Keratinocyte (primary cell): ENCODE measurements around the gene AFDN. TPM values are rescaled to one million over a fixed set of nuclear protein-coding genes. Genes with fewer than 3 reads are reported as not detected.

ENCODE experiments used
- DNase-seq: peaks from one replicate; pipeline ENCODE4 v3.0.0-alpha.2; 2011; ENCODE audit warnings: low read depth, missing footprints, low spot score
- FAIRE-seq: peaks from 2 replicates; lab custom pipeline; 2011; peaks lifted over from hg19 to GRCh38; lab: Jason Lieb, UNC
- H2AFZ ChIP-seq: 2 replicates; pipeline ENCODE4 v1.6.0; 2012; ENCODE audit warnings: low read length, control low read depth, inconsistent platforms; ENCODE audit not compliant: control insufficient read depth
- H3K27ac ChIP-seq: 2 replicates; pipeline ENCODE4 v1.5.1; 2011; ENCODE audit warnings: low read length; ENCODE audit not compliant: control insufficient read depth, insufficient read depth
- H3K27me3 ChIP-seq: 3 replicates; pipeline ENCODE4 v1.6.0; 2011; ENCODE audit warnings: low read length; ENCODE audit not compliant: control insufficient read depth, insufficient read depth; ENCODE audit errors: extremely low read depth
- H3K36me3 ChIP-seq, 2 experiments: 2 replicates in 1 of 2; 3 replicates in 1 of 2; pipeline ENCODE4 v1.5.1; 2011; ENCODE audit warnings: low read length in 2 of 2, mild to moderate bottlenecking in 1 of 2; ENCODE audit not compliant: control insufficient read depth in 2 of 2, insufficient read depth in 2 of 2; ENCODE audit errors: extremely low read depth in 1 of 2
- H3K4me1 ChIP-seq: 3 replicates; pipeline ENCODE4 v1.5.1; 2011; ENCODE audit warnings: low read length; ENCODE audit not compliant: control insufficient read depth, insufficient read depth; ENCODE audit errors: extremely low read depth
- H3K4me2 ChIP-seq: 3 replicates; pipeline ENCODE4 v1.6.0; 2011; ENCODE audit warnings: low read depth, low read length; ENCODE audit not compliant: control insufficient read depth, insufficient read depth; ENCODE audit errors: extremely low read depth
- H3K4me3 ChIP-seq, 3 experiments: fragments of 200-600 bp in 1 of 3; sonication (generic) in 1 of 3; 2 replicates in 2 of 3; 3 replicates in 1 of 3; pipeline ENCODE4 v1.5.1; 2011 to 2016; ENCODE audit warnings: low read length in 3 of 3, mild to moderate bottlenecking in 3 of 3, control low read depth in 2 of 3, inconsistent platforms in 1 of 3, low read depth in 1 of 3, mixed read lengths in 1 of 3, mixed run types in 1 of 3, moderate library complexity in 1 of 3; ENCODE audit not compliant: control insufficient read depth in 2 of 3, insufficient read depth in 2 of 3; ENCODE audit errors: extremely low read depth in 1 of 3
- H3K79me2 ChIP-seq: 2 replicates; pipeline ENCODE4 v1.6.0; 2012; ENCODE audit warnings: low read length; ENCODE audit not compliant: control insufficient read depth, insufficient read depth
- H3K9ac ChIP-seq: 3 replicates; pipeline ENCODE4 v1.6.0; 2011; ENCODE audit warnings: low read length; ENCODE audit not compliant: control insufficient read depth, insufficient read depth; ENCODE audit errors: extremely low read depth
- H3K9me1 ChIP-seq: 3 replicates; pipeline ENCODE4 v1.6.0; 2011; ENCODE audit warnings: low read length; ENCODE audit not compliant: control insufficient read depth, insufficient read depth; ENCODE audit errors: extremely low read depth
- H3K9me3 ChIP-seq: 2 replicates; pipeline ENCODE4 v1.5.1; 2012; ENCODE audit warnings: low read depth, low read length; ENCODE audit not compliant: control insufficient read depth
- H4K20me1 ChIP-seq: 3 replicates; pipeline ENCODE4 v1.6.0; 2011; ENCODE audit warnings: low read length; ENCODE audit not compliant: control insufficient read depth, insufficient read depth; ENCODE audit errors: extremely low read depth
- EZH2 ChIP-seq: IDR thresholded peaks from one replicate; pipeline ENCODE4 v1.6.1; 2012; ENCODE audit warnings: inconsistent platforms, mild to moderate bottlenecking, low read length, moderate library complexity
- dilution Hi-C: fragments of 300-500 bp; cut with MboI; formaldehyde crosslinking; loops from one replicate; pipeline ENCODE4 v1.7.0; 2020; ENCODE audit warnings: low sequenced_read_pairs; ENCODE audit not compliant: extremely low pct_ligation_motif_present
- polyA plus RNA-seq, 5 experiments: library from polyadenylated mRNA; depleted of rRNA in 3 of 5; stranded (reverse) in 3 of 5; stranded (forward) in 1 of 5; unstranded in 1 of 5; fragments of >200 nt; gene quantifications; 1 replicate in 1 of 5; 2 replicates in 3 of 5; 3 replicates in 1 of 5; pipeline versions ENCODE4 v1.2.1 to v1.2.3, GENCODE V29; 2011 to 2012; ENCODE audit warnings: missing spikeins in 2 of 5, low read depth in 1 of 5, low replicate concordance in 1 of 5
- TF ChIP-seq, protein P1 (sequence below), 3 experiments: IDR thresholded peaks in 1 of 3; conservative IDR thresholded peaks in 1 of 3; optimal IDR thresholded peaks in 1 of 3; 2 replicates in 2 of 3; 3 replicates in 1 of 3; pipeline versions ENCODE3 to v1.5.1; 2011; ENCODE audit warnings: low read length in 3 of 3, mild to moderate bottlenecking in 3 of 3, moderate library complexity in 2 of 3, control low read depth in 1 of 3, inconsistent platforms in 1 of 3; ENCODE audit not compliant: insufficient read depth in 2 of 3; ENCODE audit errors: extremely low read depth in 1 of 3

AFDN gene
- polyA plus RNA-seq, 1 donor (not counting 4 experiments of a cell fraction or from before 2014, with no cell fraction given), result 46.5 TPM

DNA sequence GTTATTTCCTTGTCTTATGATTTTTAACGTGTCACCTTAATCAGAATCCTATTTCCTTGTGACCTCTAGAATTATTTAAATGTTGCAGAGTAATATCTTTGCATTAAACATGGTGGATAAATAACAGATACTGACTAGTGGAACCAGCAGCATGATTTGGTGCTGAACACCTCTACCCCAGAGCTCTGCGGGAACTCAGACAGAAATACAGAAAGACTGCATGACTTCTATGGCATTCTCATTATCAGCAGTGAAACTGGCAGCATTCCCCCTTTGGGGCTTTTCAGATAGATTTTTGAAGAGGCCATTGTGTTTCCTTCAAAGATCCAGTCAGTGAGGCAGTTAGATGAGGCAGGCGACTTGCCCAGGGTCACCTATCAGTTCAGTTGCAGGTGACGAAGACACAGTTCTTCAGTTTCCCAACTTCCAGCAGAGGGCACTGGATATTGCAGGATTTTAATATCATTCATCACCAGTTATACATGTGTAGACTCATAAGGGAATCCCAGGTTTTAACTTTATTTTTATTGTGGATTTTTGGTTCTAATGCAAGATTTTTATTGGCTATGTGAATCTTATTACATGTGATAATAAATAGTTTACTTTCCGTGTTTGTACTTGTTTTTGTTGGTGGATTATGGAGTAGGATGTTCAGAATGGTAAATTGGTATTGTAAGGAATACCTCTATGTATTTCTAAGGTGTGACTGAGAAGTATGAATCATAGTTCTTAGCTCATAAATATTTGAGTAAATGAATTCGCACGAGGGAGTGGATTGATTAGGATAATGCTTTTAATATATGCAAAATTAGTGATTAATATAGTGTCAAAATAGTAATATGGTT lies 81.3 kb downstream of the AFDN start:
- DNase-seq (no peak), FAIRE-seq (peak; percentile 36)
- Histone ChIP-seq H3K27me3 (no peaks in the 10 kb centered on the region), H4K20me1 (no peaks in the 10 kb centered on the region), H3K4me1 (no peaks in the 10 kb centered on the region), H3K27ac (no peak overlapping the region), H3K36me3 (peaks cover 10 to 17% of the 10 kb centered on the region in 2 experiments), H2AFZ (no peak overlapping the region), H3K4me2 (no peak overlapping the region), H3K9me1 (no peaks in the 10 kb centered on the region), H3K4me3 (no peak overlapping the region), H3K79me2 (no peaks in the 10 kb centered on the region), H3K9ac (no peak overlapping the region), H3K9me3 (no peaks in the 10 kb centered on the region)
- TF ChIP-seq, protein P1, sequence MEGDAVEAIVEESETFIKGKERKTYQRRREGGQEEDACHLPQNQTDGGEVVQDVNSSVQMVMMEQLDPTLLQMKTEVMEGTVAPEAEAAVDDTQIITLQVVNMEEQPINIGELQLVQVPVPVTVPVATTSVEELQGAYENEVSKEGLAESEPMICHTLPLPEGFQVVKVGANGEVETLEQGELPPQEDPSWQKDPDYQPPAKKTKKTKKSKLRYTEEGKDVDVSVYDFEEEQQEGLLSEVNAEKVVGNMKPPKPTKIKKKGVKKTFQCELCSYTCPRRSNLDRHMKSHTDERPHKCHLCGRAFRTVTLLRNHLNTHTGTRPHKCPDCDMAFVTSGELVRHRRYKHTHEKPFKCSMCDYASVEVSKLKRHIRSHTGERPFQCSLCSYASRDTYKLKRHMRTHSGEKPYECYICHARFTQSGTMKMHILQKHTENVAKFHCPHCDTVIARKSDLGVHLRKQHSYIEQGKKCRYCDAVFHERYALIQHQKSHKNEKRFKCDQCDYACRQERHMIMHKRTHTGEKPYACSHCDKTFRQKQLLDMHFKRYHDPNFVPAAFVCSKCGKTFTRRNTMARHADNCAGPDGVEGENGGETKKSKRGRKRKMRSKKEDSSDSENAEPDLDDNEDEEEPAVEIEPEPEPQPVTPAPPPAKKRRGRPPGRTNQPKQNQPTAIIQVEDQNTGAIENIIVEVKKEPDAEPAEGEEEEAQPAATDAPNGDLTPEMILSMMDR (optimal IDR thresholded peaks at IDR 0.05 in 1 of 3, IDR thresholded peaks at IDR 0.05 in 1 of 3, conservative IDR thresholded peaks at IDR 0.05 in 1 of 3; ENCODE audit: extremely low read depth in 1 of 3, insufficient read depth in 2 of 3, low read length in 3 of 3), result peak; percentile 39 to 57 (median 43)
- TF ChIP-seq EZH2, result no peak
- dilution Hi-C loops, result no loop called here

GRCh38 chr6:167910007-167910406 lies 83.3 kb downstream of the AFDN start:
- no peaks in the 10 kb centered on the region for H3K79me2 ChIP-seq
- no peaks in the 10 kb centered on the region for H3K9me1 ChIP-seq
- H3K4me1 ChIP-seq, result no peaks in the 10 kb centered on the region
- no peaks in the 10 kb centered on the region for H3K27me3 ChIP-seq
- no peaks in the 10 kb centered on the region for H4K20me1 ChIP-seq
- no peak overlapping the region for H3K27ac ChIP-seq
- H3K9me3 ChIP-seq, result no peaks in the 10 kb centered on the region
- no peak overlapping the region for H3K9ac ChIP-seq
- dilution Hi-C loops, result no loop called here
- TF ChIP-seq, protein P1 (optimal IDR thresholded peaks at IDR 0.05 in 1 of 3, IDR thresholded peaks at IDR 0.05 in 1 of 3, conservative IDR thresholded peaks at IDR 0.05 in 1 of 3; ENCODE audit: extremely low read depth in 1 of 3, insufficient read depth in 2 of 3, low read length in 3 of 3), result no peak
- no peak for TF ChIP-seq EZH2
- H3K4me2 ChIP-seq, result no peak overlapping the region
- peaks cover 9 to 17% of the 10 kb centered on the region in 2 experiments for H3K36me3 ChIP-seq
- no peak overlapping the region for H3K4me3 ChIP-seq
- FAIRE-seq (no peak), DNase-seq (no peak)
- no peak overlapping the region for H2AFZ ChIP-seq
